ENCODE measurements around the gene ETFA.

DNA sequence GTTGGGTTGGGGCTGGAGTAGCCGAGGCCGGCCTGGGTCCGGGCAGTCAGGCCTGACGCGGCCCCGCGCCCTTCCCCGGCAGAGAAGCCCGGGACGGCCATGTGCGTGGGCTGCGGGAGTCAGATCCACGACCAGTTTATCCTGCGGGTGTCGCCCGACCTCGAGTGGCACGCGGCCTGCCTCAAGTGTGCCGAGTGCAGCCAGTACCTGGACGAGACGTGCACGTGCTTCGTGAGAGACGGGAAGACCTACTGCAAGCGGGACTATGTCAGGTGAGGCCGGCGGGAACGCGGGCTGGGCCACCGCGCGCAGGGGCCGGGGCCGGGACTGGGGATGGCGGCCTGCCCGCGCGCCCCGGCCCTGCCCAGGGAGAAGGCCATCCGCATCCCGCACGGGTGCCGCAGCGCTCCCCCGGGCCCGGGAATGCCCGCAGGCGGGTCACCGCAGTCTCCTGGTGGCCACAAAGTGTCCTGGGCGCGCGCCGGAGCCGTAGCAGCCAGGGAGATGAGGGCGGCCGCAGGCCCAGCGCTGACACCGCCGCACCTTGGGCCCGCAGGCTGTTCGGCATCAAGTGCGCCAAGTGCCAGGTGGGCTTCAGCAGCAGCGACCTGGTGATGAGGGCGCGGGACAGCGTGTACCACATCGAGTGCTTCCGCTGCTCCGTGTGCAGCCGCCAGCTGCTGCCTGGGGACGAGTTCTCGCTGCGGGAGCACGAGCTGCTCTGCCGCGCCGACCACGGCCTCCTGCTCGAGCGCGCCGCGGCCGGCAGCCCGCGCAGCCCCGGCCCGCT is 26.6 kb upstream of the ETFA start:
- TF ChIP-seq SUZ12 (IDR thresholded peaks at IDR 0.05): no peak
- TF ChIP-seq FOXA1 (IDR thresholded peaks at IDR 0.05): no peak
- no peak for TF ChIP-seq SP1 (IDR thresholded peaks at IDR 0.05)
- no peak for TF ChIP-seq NFRKB (IDR thresholded peaks at IDR 0.05)
- TF ChIP-seq BHLHE40 (IDR thresholded peaks at IDR 0.05; ENCODE audit: borderline replicate concordance): no peak
- TF ChIP-seq ELF4 (IDR thresholded peaks at IDR 0.05): no peak
- no peak for TF ChIP-seq FOXK2 (IDR thresholded peaks at IDR 0.05)
- TF ChIP-seq ZNF384 (IDR thresholded peaks at IDR 0.05): no peak
- TF ChIP-seq CTBP1 (IDR thresholded peaks at IDR 0.05; ENCODE audit: borderline replicate concordance): no peak
- TF ChIP-seq TARDBP (IDR thresholded peaks at IDR 0.05): no peak; the same call in 1 of the 2 replicates
- no peak for TF ChIP-seq FOXM1 (IDR thresholded peaks at IDR 0.05; ENCODE audit: borderline replicate concordance)
- TF ChIP-seq PKNOX1 (IDR thresholded peaks at IDR 0.05): no peak
